ENCODE results near the gene RET. TPM values are rescaled to one million over a fixed set of nuclear protein-coding genes. Genes with fewer than 3 reads are reported as not detected.

RET gene
- total RNA-seq, 1 experiment from 2014 or later, result 21.4 TPM

GRCh38 chr10:43125881-43126731 is 49.2 kb downstream of the RET start (continued):
- TF ChIP-seq AR (CRISPR knock-in tag; IDR thresholded peaks at IDR 0.05) (no peak), CREB1 (CRISPR knock-in tag; IDR thresholded peaks at IDR 0.05) (no peak), CBFB (CRISPR knock-in tag; IDR thresholded peaks at IDR 0.05; ENCODE audit: low read depth) (no peak)
- TF ChIP-seq, protein P1, sequence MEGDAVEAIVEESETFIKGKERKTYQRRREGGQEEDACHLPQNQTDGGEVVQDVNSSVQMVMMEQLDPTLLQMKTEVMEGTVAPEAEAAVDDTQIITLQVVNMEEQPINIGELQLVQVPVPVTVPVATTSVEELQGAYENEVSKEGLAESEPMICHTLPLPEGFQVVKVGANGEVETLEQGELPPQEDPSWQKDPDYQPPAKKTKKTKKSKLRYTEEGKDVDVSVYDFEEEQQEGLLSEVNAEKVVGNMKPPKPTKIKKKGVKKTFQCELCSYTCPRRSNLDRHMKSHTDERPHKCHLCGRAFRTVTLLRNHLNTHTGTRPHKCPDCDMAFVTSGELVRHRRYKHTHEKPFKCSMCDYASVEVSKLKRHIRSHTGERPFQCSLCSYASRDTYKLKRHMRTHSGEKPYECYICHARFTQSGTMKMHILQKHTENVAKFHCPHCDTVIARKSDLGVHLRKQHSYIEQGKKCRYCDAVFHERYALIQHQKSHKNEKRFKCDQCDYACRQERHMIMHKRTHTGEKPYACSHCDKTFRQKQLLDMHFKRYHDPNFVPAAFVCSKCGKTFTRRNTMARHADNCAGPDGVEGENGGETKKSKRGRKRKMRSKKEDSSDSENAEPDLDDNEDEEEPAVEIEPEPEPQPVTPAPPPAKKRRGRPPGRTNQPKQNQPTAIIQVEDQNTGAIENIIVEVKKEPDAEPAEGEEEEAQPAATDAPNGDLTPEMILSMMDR (IDR thresholded peaks at IDR 0.05), result no peak

- Mint-ChIP-seq H3K4me3 (no peak overlapping the region), H3K9me3 (no peaks in the 10 kb centered on the region), H3K4me1 (peaks cover 4% of the 10 kb centered on the region; the same call in 1 of the 2 replicates), H3K36me3 (no peaks in the 10 kb centered on the region), H3K27me3 (ENCODE audit: low read depth) (no peaks in the 10 kb centered on the region), H3K27ac (no peak overlapping the region)
- ATAC-seq, result no peak
- ChIA-PET POLR2A (no interaction called here), CTCF (no interaction called here)
- DNase-seq (ENCODE audit: low spot score), result no peak
- no peak for TF ChIP-seq ZNF396 (CRISPR knock-in tag; IDR thresholded peaks at IDR 0.05; ENCODE audit: borderline replicate concordance)
- TF ChIP-seq SOX15 (CRISPR knock-in tag; IDR thresholded peaks at IDR 0.05), result no peak
- TF ChIP-seq, protein P2, sequence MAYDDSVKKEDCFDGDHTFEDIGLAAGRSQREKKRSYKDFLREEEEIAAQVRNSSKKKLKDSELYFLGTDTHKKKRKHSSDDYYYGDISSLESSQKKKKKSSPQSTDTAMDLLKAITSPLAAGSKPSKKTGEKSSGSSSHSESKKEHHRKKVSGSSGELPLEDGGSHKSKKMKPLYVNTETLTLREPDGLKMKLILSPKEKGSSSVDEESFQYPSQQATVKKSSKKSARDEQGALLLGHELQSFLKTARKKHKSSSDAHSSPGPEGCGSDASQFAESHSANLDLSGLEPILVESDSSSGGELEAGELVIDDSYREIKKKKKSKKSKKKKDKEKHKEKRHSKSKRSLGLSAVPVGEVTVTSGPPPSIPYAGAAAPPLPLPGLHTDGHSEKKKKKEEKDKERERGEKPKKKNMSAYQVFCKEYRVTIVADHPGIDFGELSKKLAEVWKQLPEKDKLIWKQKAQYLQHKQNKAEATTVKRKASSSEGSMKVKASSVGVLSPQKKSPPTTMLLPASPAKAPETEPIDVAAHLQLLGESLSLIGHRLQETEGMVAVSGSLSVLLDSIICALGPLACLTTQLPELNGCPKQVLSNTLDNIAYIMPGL (CRISPR knock-in tag; IDR thresholded peaks at IDR 0.05), result no peak
- TF ChIP-seq, protein P3, sequence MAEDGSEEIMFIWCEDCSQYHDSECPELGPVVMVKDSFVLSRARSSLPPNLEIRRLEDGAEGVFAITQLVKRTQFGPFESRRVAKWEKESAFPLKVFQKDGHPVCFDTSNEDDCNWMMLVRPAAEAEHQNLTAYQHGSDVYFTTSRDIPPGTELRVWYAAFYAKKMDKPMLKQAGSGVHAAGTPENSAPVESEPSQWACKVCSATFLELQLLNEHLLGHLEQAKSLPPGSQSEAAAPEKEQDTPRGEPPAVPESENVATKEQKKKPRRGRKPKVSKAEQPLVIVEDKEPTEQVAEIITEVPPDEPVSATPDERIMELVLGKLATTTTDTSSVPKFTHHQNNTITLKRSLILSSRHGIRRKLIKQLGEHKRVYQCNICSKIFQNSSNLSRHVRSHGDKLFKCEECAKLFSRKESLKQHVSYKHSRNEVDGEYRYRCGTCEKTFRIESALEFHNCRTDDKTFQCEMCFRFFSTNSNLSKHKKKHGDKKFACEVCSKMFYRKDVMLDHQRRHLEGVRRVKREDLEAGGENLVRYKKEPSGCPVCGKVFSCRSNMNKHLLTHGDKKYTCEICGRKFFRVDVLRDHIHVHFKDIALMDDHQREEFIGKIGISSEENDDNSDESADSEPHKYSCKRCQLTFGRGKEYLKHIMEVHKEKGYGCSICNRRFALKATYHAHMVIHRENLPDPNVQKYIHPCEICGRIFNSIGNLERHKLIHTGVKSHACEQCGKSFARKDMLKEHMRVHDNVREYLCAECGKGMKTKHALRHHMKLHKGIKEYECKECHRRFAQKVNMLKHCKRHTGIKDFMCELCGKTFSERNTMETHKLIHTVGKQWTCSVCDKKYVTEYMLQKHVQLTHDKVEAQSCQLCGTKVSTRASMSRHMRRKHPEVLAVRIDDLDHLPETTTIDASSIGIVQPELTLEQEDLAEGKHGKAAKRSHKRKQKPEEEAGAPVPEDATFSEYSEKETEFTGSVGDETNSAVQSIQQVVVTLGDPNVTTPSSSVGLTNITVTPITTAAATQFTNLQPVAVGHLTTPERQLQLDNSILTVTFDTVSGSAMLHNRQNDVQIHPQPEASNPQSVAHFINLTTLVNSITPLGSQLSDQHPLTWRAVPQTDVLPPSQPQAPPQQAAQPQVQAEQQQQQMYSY (CRISPR knock-in tag; IDR thresholded peaks at IDR 0.05), result no peak
- TF ChIP-seq, protein P4, sequence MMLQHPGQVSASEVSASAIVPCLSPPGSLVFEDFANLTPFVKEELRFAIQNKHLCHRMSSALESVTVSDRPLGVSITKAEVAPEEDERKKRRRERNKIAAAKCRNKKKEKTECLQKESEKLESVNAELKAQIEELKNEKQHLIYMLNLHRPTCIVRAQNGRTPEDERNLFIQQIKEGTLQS (CRISPR knock-in tag; conservative IDR thresholded peaks at IDR 0.05), result no peak
- TF ChIP-seq, protein P5, sequence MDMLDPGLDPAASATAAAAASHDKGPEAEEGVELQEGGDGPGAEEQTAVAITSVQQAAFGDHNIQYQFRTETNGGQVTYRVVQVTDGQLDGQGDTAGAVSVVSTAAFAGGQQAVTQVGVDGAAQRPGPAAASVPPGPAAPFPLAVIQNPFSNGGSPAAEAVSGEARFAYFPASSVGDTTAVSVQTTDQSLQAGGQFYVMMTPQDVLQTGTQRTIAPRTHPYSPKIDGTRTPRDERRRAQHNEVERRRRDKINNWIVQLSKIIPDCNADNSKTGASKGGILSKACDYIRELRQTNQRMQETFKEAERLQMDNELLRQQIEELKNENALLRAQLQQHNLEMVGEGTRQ (CRISPR knock-in tag; IDR thresholded peaks at IDR 0.05), result no peak
- no peak for TF ChIP-seq ZNF532 (CRISPR knock-in tag; IDR thresholded peaks at IDR 0.05; ENCODE audit: borderline replicate concordance)
- TF ChIP-seq GTF2I (CRISPR knock-in tag; conservative IDR thresholded peaks at IDR 0.05), result no peak
Observed at GRCh38 chr10:43126759-43127424, 50.0 kb downstream of the RET start.
